Measurements from ENCODE around the gene MAST1. TPM values are rescaled to one million over a fixed set of nuclear protein-coding genes. Genes with fewer than 3 reads are reported as not detected.
"Not testable (repeated sequence)": the region's sequence is repeated elsewhere in the genome, so short reads cannot be mapped to it uniquely, and the experiment has no call there.

MAST1 gene
- total RNA-seq, 1 experiment from 2014 or later: 28.9 TPM

GRCh38 chr19:12888006-12888603, 49.8 kb downstream of the MAST1 start:
- Histone ChIP-seq H3K4me1 (ENCODE audit: control insufficient read depth in 1 of 2, insufficient read depth in 2 of 2, low read length in 2 of 2) (peaks cover 8 to 17% of the 10 kb centered on the region in 2 experiments; a peak in 3 of 4 replicates), H3K27ac (ENCODE audit: low read depth, low read length) (no peak overlapping the region), H2AFZ (ENCODE audit: low read depth, low read length, poor library complexity, severe bottlenecking) (no peak overlapping the region), H3K9me3 (ENCODE audit: control insufficient read depth in 1 of 2, insufficient read depth in 1 of 2, low read depth in 1 of 2, low read length in 2 of 2) (peaks cover 0 to 14% of the 10 kb centered on the region in 2 experiments; a peak in 2 of 4 replicates), H3K36me3 (ENCODE audit: control insufficient read depth in 1 of 2, insufficient read depth in 2 of 2, low read length in 2 of 2) (peaks cover 0 to under 1% of the 10 kb centered on the region in 2 experiments; a peak in 1 of 4 replicates), H3K4me3 (replicated peaks in 1 of 2; ENCODE audit: low read depth in 1 of 2, low read length in 2 of 2) (no peak overlapping the region), H3K27me3 (ENCODE audit: insufficient read depth, low read length) (no peaks in the 10 kb centered on the region), H3K9me2 (ENCODE audit: insufficient read depth) (no peaks in the 10 kb centered on the region), H4K20me1 (ENCODE audit: insufficient read depth) (no peaks in the 10 kb centered on the region), H3K79me2 (ENCODE audit: insufficient read depth, low read length) (peaks cover 9% of the 10 kb centered on the region; the same call in 1 of the 2 replicates), H3K9ac (ENCODE audit: low read length) (no peak overlapping the region), H3K4me2 (ENCODE audit: low read length) (no peak overlapping the region)
- POLR2A ChIA-PET: no interaction called here
- ATAC-seq: no peak
- intact Hi-C loops (cut with micrococcal nuclease): no loop called here
- no peak for TF ChIP-seq CEBPB (IDR thresholded peaks at IDR 0.05; ENCODE audit: low read depth)
- TF ChIP-seq SP1 (IDR thresholded peaks at IDR 0.05; ENCODE audit: low read depth): no peak
- TF ChIP-seq EGR1 (IDR thresholded peaks at IDR 0.05; ENCODE audit: low read depth): no peak
- no peak for TF ChIP-seq RAD21 (IDR thresholded peaks at IDR 0.05; ENCODE audit: low read depth)
- TF ChIP-seq REST (IDR thresholded peaks at IDR 0.05; ENCODE audit: low read depth): no peak
- TF ChIP-seq SIN3A (IDR thresholded peaks at IDR 0.05; ENCODE audit: low read depth): no peak
- no peak for TF ChIP-seq ELF1 (IDR thresholded peaks at IDR 0.05; ENCODE audit: borderline replicate concordance, low read depth)
- no peak for TF ChIP-seq ATF3 (IDR thresholded peaks at IDR 0.05)
- no peak for TF ChIP-seq POLR2AphosphoS5 (IDR thresholded peaks at IDR 0.05; ENCODE audit: low read depth, low read length)
- no peak for TF ChIP-seq EZH2 (IDR thresholded peaks at IDR 0.05)
- TF ChIP-seq MAX (IDR thresholded peaks at IDR 0.05): no peak
- TF ChIP-seq YY1 (IDR thresholded peaks at IDR 0.05; ENCODE audit: extremely low read depth, insufficient replicate concordance, low read depth, low read length): no peak
- no peak for TF ChIP-seq EZH2phosphoT487 (IDR thresholded peaks at IDR 0.05; ENCODE audit: borderline replicate concordance)
- TF ChIP-seq ZBTB33 (IDR thresholded peaks at IDR 0.05; ENCODE audit: extremely low read depth, insufficient replicate concordance, low read length): no peak
- no peak for DNase-seq (ENCODE audit: low read depth, low spot score)
- RAD21 ChIA-PET (ENCODE audit: low non-redundant PET in 1 of 2, low total read pairs in 2 of 2, uncharacterized antibody in 2 of 2, unreplicated experiment in 2 of 2): no interaction called here
- BruUV-seq (replicated peaks): no TSS peak
- CTCF ChIA-PET: no interaction called here

- POLR2A ChIA-PET: interaction anchor here (0.9 to 1.7 kb wide), 5 partner anchors 9 to 17 kb away, joined by 3 to 14 read pairs (median 4); partner anchors contain the start of gene DNASE2
- DNase-seq (ENCODE audit: low read depth, low spot score); H3K27ac ChIP-seq (ENCODE audit: low read depth, low read length); H2AFZ ChIP-seq (ENCODE audit: low read depth, low read length, poor library complexity, severe bottlenecking); H3K9me3 ChIP-seq (ENCODE audit: control insufficient read depth in 1 of 2, insufficient read depth in 1 of 2, low read depth in 1 of 2, low read length in 2 of 2); H3K36me3 ChIP-seq (ENCODE audit: control insufficient read depth in 1 of 2, insufficient read depth in 2 of 2, low read length in 2 of 2); ATAC-seq; BruUV-seq (replicated peaks); H3K27me3 ChIP-seq (ENCODE audit: insufficient read depth, low read length); H3K79me2 ChIP-seq (ENCODE audit: insufficient read depth, low read length); H4K20me1 ChIP-seq (ENCODE audit: insufficient read depth); H3K9me2 ChIP-seq (ENCODE audit: insufficient read depth): not testable (repeated sequence)
- CTCF ChIA-PET: interaction anchor here (1.0 to 1.1 kb wide), 5 partner anchors 8 to 133 kb away, joined by 3 to 6 read pairs (median 4); no protein-coding TSS in a partner anchor
- intact Hi-C loops (cut with micrococcal nuclease): loop anchor here (2.0 kb wide), 1 partner anchor 48 kb away; the partner anchor contains the start of gene CALR
- Histone ChIP-seq H3K4me3 (replicated peaks in 1 of 2; ENCODE audit: low read depth in 1 of 2, low read length in 2 of 2) (peak overlapping the region; percentile 80 to 95), H3K4me2 (ENCODE audit: low read length) (peak overlapping the region; percentile 89), H3K4me1 (ENCODE audit: control insufficient read depth in 1 of 2, insufficient read depth in 2 of 2, low read length in 2 of 2) (peaks cover 8 to 17% of the 10 kb centered on the region in 2 experiments; a peak in 3 of 4 replicates), H3K9ac (ENCODE audit: low read length) (peak overlapping the region; percentile 30; the same call in 1 of the 2 replicates)
- RAD21 ChIA-PET (ENCODE audit: low non-redundant PET in 1 of 2, low total read pairs in 2 of 2, uncharacterized antibody in 2 of 2, unreplicated experiment in 2 of 2): interaction anchor here in 1 of 2 experiments (0.9 kb wide), 1 partner anchor 20 kb away, joined by 5 read pairs; no protein-coding TSS in a partner anchor
These were observed 52.0 kb downstream of the MAST1 start for GRCh38 chr19:12890299-12890786.
